Testis (tissue), 2 donors: Measurements from ENCODE around the gene AMZ1.

Source experiments
- POLR2A ChIP-seq: fragments of 450-650 bp; IDR thresholded peaks from one replicate; pipeline ENCODE4 v1.6.1; 2017; ENCODE audit warnings: antibody characterized with exemption, mild to moderate bottlenecking, moderate library complexity
- TF ChIP-seq, protein P1 (sequence below), 3 experiments: fragments of 450-650 bp in 2 of 3; fragments of 200-600 bp in 1 of 3; sonication (generic) in 1 of 3; IDR thresholded peaks; one replicate each; pipeline ENCODE4 v1.5.1; 2016 to 2019; ENCODE audit warnings: antibody characterized with exemption in 3 of 3, mild to moderate bottlenecking in 2 of 3, moderate library complexity in 1 of 3

DNA sequence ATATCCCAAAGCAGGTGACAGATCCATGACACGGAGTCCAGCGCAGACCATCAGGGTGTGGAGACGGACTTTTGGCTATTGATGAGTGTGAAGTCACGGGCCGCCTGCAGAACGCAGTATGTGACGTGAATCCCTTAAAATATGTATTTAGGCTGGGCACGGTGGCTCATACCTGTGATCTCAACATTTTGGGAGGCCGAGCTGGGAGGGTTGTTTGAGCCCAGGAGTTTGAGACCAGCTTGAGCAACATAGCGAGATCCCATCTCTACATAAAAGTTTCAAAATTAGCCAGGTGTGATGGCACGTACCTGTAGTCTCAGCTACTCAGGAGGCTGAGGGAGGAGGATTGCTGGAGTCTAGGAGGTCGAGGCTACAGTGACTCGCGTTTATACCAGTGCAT, 1.9 kb upstream of the AMZ1 start:
- TF ChIP-seq, protein P1, sequence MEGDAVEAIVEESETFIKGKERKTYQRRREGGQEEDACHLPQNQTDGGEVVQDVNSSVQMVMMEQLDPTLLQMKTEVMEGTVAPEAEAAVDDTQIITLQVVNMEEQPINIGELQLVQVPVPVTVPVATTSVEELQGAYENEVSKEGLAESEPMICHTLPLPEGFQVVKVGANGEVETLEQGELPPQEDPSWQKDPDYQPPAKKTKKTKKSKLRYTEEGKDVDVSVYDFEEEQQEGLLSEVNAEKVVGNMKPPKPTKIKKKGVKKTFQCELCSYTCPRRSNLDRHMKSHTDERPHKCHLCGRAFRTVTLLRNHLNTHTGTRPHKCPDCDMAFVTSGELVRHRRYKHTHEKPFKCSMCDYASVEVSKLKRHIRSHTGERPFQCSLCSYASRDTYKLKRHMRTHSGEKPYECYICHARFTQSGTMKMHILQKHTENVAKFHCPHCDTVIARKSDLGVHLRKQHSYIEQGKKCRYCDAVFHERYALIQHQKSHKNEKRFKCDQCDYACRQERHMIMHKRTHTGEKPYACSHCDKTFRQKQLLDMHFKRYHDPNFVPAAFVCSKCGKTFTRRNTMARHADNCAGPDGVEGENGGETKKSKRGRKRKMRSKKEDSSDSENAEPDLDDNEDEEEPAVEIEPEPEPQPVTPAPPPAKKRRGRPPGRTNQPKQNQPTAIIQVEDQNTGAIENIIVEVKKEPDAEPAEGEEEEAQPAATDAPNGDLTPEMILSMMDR (IDR thresholded peaks at IDR 0.05), result no peak
- no peak for TF ChIP-seq POLR2A
